ENCODE measurements around the gene BLTP3A. TPM values are rescaled to one million over a fixed set of nuclear protein-coding genes. Genes with fewer than 3 reads are reported as not detected.

The BLTP3A gene
- total and polyA plus RNA-seq, 2 of the 13 experiments (the other 11 are each of a cell fraction or from before 2014, with no cell fraction given), result 22.1 to 24.0 TPM

DNA sequence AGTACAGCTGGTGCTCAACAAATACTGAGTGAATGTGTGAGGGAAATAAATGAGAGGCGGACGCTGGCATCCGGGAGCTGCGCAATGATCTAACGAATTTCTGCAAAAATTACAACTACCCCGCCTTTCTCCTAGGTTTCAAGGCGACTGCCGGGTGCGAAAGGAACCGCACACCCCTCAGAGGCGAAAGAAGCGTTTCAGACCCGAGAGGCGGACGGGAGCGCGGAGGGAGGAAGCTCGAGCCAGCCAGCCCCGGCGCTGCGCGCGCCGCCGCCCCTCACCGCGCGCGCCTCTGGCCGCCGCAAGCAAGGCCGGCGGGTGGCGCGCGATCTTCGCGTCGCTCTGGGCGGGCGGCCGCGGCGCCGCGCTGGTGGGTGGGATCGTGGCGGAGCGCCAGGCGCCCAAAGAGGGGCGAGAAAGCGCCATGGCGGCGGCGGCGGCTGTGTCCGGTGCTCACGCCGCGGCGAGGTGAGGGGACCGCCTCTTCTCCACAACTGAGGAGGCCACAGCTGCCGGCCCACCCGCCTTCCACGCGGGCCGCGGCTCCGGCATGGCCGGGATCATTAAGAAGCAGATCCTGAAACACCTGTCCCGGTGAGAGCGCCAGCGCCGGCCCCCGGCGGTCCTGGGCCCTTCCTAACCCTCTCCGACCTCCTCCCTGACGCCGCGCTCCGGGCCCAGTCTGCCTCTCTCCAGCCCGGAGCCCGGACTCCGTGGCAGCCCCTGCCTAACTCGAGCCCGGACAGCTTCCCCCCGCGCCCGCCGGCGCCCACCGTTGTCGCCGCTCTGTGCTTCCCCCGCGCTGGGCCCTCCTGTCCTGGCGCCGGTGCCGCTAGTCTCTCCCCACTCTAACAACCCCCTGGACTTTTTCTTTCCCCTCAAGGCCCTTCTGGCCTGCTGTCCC lies at the start of gene BLTP3A (continued):
- TF ChIP-seq PHF5A (CRISPR knock-in tag; IDR thresholded peaks at IDR 0.05; ENCODE audit: low read depth, unreplicated experiment) (peak; percentile 2), ZFY (CRISPR knock-in tag; IDR thresholded peaks at IDR 0.05) (peak; percentile 91), SOX6 (IDR thresholded peaks at IDR 0.05) (no peak), SOX6 (CRISPR knock-in tag; IDR thresholded peaks at IDR 0.05) (no peak; the same call in none of the 2 replicates), ZEB1 (IDR thresholded peaks at IDR 0.05; ENCODE audit: insufficient replicate concordance, low read depth) (peak; percentile 8), MED1 (CRISPR knock-in tag; IDR thresholded peaks at IDR 0.05) (peak; percentile 46; the same call in 1 of the 2 replicates), POLR2G (IDR thresholded peaks at IDR 0.05; ENCODE audit: low read depth, low read length) (peak; percentile 89), ZNF768 (CRISPR knock-in tag; IDR thresholded peaks at IDR 0.05) (peak; percentile 75; the same call in 1 of the 2 replicates)
- TF ChIP-seq, protein P1, sequence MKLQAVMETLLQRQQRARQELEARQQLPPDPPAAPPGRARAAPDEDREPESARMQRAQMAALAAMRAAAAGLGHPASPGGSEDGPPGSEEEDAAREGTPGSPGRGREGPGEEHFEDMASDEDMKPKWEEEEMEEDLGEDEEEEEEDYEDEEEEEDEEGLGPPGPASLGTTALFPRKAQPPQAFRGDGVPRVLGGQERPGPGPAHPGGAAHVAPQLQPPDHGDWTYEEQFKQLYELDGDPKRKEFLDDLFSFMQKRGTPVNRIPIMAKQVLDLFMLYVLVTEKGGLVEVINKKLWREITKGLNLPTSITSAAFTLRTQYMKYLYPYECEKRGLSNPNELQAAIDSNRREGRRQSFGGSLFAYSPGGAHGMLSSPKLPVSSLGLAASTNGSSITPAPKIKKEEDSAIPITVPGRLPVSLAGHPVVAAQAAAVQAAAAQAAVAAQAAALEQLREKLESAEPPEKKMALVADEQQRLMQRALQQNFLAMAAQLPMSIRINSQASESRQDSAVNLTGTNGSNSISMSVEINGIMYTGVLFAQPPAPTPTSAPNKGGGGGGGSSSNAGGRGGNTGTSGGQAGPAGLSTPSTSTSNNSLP (IDR thresholded peaks at IDR 0.05; ENCODE audit: low read depth, low read length), result 0 out of 2 replicates have a peak, but pooled peaks have one; percentile 44

DNA sequence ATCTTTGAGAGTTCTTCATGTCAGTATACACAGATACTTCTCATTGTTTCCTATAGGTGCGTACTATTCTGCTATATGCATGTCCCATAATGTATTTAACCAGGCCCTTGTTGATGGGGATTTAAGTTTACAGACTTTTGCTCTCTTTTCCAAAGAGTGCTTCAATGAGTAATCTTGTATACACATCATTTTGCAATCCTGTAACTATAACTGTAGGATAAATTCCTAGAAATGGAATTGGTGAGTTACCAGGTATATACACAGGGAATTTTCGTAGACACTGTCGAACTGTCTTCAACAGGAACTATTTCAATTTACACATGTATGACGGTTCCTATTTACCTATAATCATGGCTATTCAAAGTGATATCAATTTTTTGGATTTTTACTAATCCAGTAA lies 49.8 kb upstream of the BLTP3A start:
- Histone ChIP-seq H3K27ac (ENCODE audit: extremely low read length, insufficient read depth, low read length) (no peak overlapping the region), H4K20me1 (ENCODE audit: insufficient read depth, low read length) (no peaks in the 10 kb centered on the region), H3K4me2 (ENCODE audit: low read depth, low read length) (no peak overlapping the region), H3K27me3 (ENCODE audit: control insufficient read depth in 1 of 2, insufficient read depth in 2 of 2, low read length in 2 of 2) (no peaks in the 10 kb centered on the region), H3K9ac (ENCODE audit: insufficient read depth, low read depth, low read length) (no peak overlapping the region), H3K9me3 (ENCODE audit: low read length) (no peaks in the 10 kb centered on the region), H3K36me3 (replicated peaks in 1 of 2; ENCODE audit: control insufficient read depth in 1 of 2, insufficient read depth in 2 of 2, low read length in 2 of 2) (no peaks in the 10 kb centered on the region), H3K79me2 (ENCODE audit: insufficient read depth, low read length) (no peaks in the 10 kb centered on the region), H2AFZ (ENCODE audit: low read length) (no peak overlapping the region), H3K4me3 (replicated peaks in 1 of 3; ENCODE audit: insufficient read depth in 1 of 3, low read depth in 2 of 3, low read length in 3 of 3) (no peak overlapping the region), H3K4me1 (ENCODE audit: insufficient read depth, low read length) (peaks cover 94% of the 10 kb centered on the region)
- ATAC-seq (no peak), DNase-seq (ENCODE audit: low spot score) (no peak), FAIRE-seq (no peak)
- 34% methylated on average over 4 of the region's 4 CpGs for WGBS (ENCODE audit: low lambda C conversion rate)
- BruUV-seq (replicated peaks), result no TSS peak
- POLR2A ChIA-PET, result no interaction called here
- CTCF ChIA-PET (ENCODE audit: low intra/inter-chr PET ratio, low total read pairs), result no interaction called here
- in situ Hi-C loops (cut with HindIII; ENCODE audit: extremely low pct_ligation_motif_present, low pct_unique_long_range_greater_than_20kb) (no loop called here), intact Hi-C loops (cut with micrococcal nuclease; ENCODE audit: unreplicated experiment) (loop anchor here (5.0 kb wide), 1 partner anchor 35 kb away; no protein-coding TSS in a partner anchor)
- TF ChIP-seq, protein P2, sequence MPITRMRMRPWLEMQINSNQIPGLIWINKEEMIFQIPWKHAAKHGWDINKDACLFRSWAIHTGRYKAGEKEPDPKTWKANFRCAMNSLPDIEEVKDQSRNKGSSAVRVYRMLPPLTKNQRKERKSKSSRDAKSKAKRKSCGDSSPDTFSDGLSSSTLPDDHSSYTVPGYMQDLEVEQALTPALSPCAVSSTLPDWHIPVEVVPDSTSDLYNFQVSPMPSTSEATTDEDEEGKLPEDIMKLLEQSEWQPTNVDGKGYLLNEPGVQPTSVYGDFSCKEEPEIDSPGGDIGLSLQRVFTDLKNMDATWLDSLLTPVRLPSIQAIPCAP (CRISPR knock-in tag; IDR thresholded peaks at IDR 0.05; ENCODE audit: low read depth), result no peak
- TF ChIP-seq TGIF2 (CRISPR knock-in tag; IDR thresholded peaks at IDR 0.05) (no peak), CREB1 (IDR thresholded peaks at IDR 0.05) (no peak), CREB1 (CRISPR knock-in tag; IDR thresholded peaks at IDR 0.05) (0 out of 2 replicates have a peak, but pooled peaks have one; percentile 13), RARA (CRISPR knock-in tag; IDR thresholded peaks at IDR 0.05) (peak; percentile 22; the same call in 1 of the 2 replicates), BCL6 (CRISPR knock-in tag; IDR thresholded peaks at IDR 0.05) (peak; percentile 95), PHF20 (CRISPR knock-in tag; IDR thresholded peaks at IDR 0.05) (no peak), CEBPG (CRISPR knock-in tag; IDR thresholded peaks at IDR 0.05) (peak; percentile 12; the same call in 1 of the 2 replicates), FOXA3 (CRISPR knock-in tag; IDR thresholded peaks at IDR 0.05) (peak; percentile 36; the same call in 1 of the 2 replicates), GATAD2A (CRISPR knock-in tag; IDR thresholded peaks at IDR 0.05) (0 out of 2 replicates have a peak, but pooled peaks have one; percentile 34)
- TF ChIP-seq, protein P1 (IDR thresholded peaks at IDR 0.05; ENCODE audit: low read depth, low read length), result peak; percentile 85

Data from HepG2 (cell line).